Thoracic aorta (tissue), 2 donors: ENCODE measurements around the gene CLASP2. TPM values are rescaled to one million over a fixed set of nuclear protein-coding genes. Genes with fewer than 3 reads are reported as not detected.
"Not testable (repeated sequence)": the region's sequence is repeated elsewhere in the genome, so short reads cannot be mapped to it uniquely, and the experiment has no call there.

Experiments
- ATAC-seq: fragments of 150-250 bp; one replicate; pipeline ENCODE4 v1.8.0; 2017; ENCODE audit warnings: low read depth; ENCODE audit not compliant: insufficient number of reproducible peaks, low FRiP score
- DNase-seq: peaks from one replicate; pipeline ENCODE4 v3.0.0-alpha.2; 2020; ENCODE audit warnings: low spot score
- H3K27ac ChIP-seq, 2 donors: fragments of 200-600 bp; sonication (generic); 1 replicate in 1 of 2; 2 replicates in 1 of 2; pipeline ENCODE4 v1.5.1; 2016; ENCODE audit warnings: mild to moderate bottlenecking in 2 of 2, moderate library complexity in 2 of 2
- H3K27me3 ChIP-seq: fragments of 200-600 bp; sonication (generic); replicated peaks from 2 replicates; pipeline ENCODE4 v1.6.0; 2016; ENCODE audit warnings: mild to moderate bottlenecking; ENCODE audit not compliant: insufficient read depth
- H3K36me3 ChIP-seq: fragments of 200-600 bp; sonication (generic); one replicate; pipeline ENCODE4 v1.5.1; 2016
- H3K4me1 ChIP-seq, 2 donors: fragments of 200-600 bp; sonication (generic); 1 replicate in 1 of 2; 2 replicates in 1 of 2; pipeline versions ENCODE4 v1.5.1 to v1.6.0; 2016; ENCODE audit warnings: low read depth in 2 of 2, mild to moderate bottlenecking in 1 of 2; ENCODE audit not compliant: control insufficient read depth in 1 of 2
- H3K4me3 ChIP-seq: fragments of 200-600 bp; sonication (generic); 2 replicates; pipeline ENCODE4 v1.5.1; 2016; ENCODE audit warnings: mild to moderate bottlenecking
- H3K9me3 ChIP-seq: fragments of 200-600 bp; sonication (generic); 2 replicates; pipeline ENCODE4 v1.5.1; 2016
- CTCF ChIP-seq: fragments of 200-600 bp; sonication (generic); IDR thresholded peaks from one replicate; pipeline ENCODE4 v1.5.1; 2019; ENCODE audit warnings: antibody characterized with exemption
- total RNA-seq, 2 donors: library from RNA; depleted of rRNA; stranded (reverse); fragments of >200 nt; gene quantifications; one replicate each; pipeline versions ENCODE4 v1.1.0 to v1.2.3, GENCODE V29; 2016

Gene CLASP2
- total RNA-seq, 2 donors from 2014 or later, result 122 to 126 TPM

DNA sequence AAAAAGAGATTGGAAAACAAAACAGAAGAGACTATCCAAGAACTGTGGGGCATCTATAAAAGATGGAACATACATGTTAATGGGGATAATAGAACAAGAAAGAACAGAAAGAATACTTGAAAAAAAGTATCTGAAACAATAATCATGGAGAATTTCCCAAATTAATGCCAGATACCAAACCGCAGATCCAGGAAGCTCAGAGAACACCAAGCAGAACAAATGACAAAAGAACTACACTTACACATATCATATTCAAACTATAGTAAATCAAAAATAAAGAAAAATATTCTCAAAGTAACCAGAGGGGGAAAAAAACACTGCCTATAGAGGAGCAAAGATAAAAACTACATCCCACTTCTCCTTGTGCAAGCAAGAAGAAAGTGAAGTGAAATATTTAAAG is 40.0 kb downstream of the CLASP2 start:
- Histone ChIP-seq H3K4me3 (no peak overlapping the region), H3K4me1 (no peaks in the 10 kb centered on the region), H3K27me3 (no peaks in the 10 kb centered on the region), H3K27ac (no peak overlapping the region), H3K9me3 (peaks cover 10% of the 10 kb centered on the region), H3K36me3 (peaks cover under 1% of the 10 kb centered on the region)
- TF ChIP-seq CTCF, result no peak
- no peak for ATAC-seq
- DNase-seq, result no peak

DNA sequence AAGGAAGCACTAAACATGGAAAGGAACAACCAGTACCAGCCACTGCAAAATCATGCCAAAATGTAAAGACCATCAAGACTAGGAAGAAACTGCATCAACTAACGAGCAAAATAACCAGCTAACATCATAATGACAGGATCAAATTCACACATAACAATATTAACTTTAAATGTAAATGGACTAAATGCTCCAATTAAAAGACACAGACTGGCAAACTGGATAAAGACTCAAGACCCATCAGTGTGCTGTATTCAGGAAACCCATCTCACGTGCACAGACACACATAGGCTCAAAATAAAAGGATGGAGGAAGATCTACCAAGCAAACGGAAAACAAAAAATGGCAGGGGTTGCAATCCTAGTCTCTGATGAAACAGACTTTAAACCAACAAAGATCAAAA is 44.6 kb downstream of the CLASP2 start:
- H3K36me3 ChIP-seq, ATAC-seq, H3K27ac ChIP-seq, H3K4me3 ChIP-seq, DNase-seq, H3K4me1 ChIP-seq, H3K9me3 ChIP-seq, H3K27me3 ChIP-seq: not testable (repeated sequence)

DNA sequence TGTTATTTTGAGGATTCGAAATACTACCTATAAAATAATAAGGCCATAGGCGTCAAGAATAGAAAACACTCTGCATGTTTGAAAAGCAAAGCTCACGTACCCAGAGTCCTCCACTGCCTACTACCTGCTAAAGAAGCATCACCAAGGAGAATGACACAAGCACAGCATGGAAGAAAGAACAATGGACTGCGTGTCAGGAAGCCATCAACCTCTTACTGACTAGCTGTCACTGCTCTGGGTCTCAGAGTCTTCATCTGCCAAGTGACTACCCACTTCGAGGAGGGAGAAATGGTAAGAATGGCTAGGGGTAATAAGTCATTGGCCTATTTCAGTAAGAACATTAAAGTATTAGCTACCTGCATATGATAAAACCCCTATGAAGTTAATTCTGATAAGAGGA is 49.4 kb downstream of the CLASP2 start:
- Histone ChIP-seq H3K36me3 (peaks cover 5% of the 10 kb centered on the region), H3K4me1 (no peaks in the 10 kb centered on the region), H3K27me3 (no peaks in the 10 kb centered on the region), H3K4me3 (no peak overlapping the region), H3K27ac (no peak overlapping the region), H3K9me3 (no peaks in the 10 kb centered on the region)
- no peak for TF ChIP-seq CTCF
- DNase-seq, result no peak
- ATAC-seq, result no peak

DNA sequence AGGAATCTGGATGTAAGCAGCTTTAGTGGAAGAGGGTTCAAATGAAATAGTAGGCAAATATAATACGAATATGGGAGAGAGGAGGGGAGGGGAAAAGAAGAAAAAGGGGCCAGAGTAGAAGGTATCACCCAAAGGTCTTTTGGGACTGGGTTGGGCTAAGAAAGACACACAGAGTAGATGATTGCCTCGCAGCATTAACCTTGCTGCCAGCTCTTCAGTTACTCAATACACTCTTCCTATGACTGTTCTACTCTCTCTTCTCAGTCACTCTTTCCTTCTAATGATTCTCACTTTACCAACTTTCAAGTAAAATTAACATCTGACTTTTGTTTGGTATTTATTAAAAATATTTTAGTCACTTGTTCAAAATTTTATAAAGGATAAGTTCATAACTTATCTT is 52.8 kb downstream of the CLASP2 start:
- Histone ChIP-seq H3K4me3 (no peak overlapping the region), H3K27me3 (no peaks in the 10 kb centered on the region), H3K27ac (no peak overlapping the region), H3K4me1 (peaks cover 0 to 4% of the 10 kb centered on the region in 2 donors), H3K36me3 (no peaks in the 10 kb centered on the region), H3K9me3 (no peaks in the 10 kb centered on the region)
- ATAC-seq (no peak), DNase-seq (no peak)
- TF ChIP-seq CTCF, result no peak

DNA sequence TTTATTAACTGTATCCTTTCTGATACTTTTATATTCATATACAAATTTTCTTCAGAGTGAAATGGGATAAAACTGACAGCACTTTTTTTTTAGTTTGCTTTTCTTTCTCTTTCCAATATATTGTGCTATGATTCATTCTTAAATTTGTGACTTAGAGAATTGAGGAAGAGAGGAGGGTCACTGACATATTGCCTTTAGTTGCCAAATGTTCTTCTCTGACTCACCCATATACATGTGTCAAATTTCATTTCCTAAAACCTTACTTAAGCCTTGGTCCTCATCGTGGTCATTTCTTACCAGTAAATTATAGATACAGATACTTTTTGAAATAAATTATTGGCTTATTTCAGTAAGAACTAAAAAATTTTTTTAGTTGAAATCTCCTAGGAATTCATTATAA is 53.9 kb downstream of the CLASP2 start:
- Histone ChIP-seq H3K9me3 (no peaks in the 10 kb centered on the region), H3K4me3 (no peak overlapping the region), H3K27ac (no peak overlapping the region), H3K27me3 (no peaks in the 10 kb centered on the region), H3K36me3 (no peaks in the 10 kb centered on the region), H3K4me1 (peaks cover 8 to 14% of the 10 kb centered on the region in 2 donors)
- ATAC-seq, result no peak
- no peak for TF ChIP-seq CTCF
- no peak for DNase-seq

DNA sequence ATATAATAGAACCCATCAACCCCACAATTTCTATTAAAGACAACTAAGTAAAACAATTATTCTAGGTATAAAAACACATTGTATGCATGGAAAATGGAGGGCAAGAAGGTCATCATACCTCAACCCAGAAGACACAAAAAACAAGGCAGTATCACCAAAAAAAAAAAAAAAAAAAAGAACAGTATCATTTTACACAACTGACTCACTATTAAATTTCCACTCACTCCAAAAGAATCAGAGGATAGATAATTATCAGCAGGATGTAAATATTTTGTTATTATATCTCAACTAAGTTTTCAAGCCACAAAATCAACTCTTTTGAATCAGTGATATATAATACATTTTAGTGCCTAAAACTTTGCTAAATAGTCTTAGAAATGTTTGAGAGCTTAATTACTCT is 55.0 kb downstream of the CLASP2 start:
- no peaks in the 10 kb centered on the region for H3K9me3 ChIP-seq
- ATAC-seq, result no peak
- TF ChIP-seq CTCF, result no peak
- no peaks in the 10 kb centered on the region for H3K36me3 ChIP-seq
- H3K27ac ChIP-seq, result no peak overlapping the region
- H3K4me3 ChIP-seq, result no peak overlapping the region
- no peaks in the 10 kb centered on the region for H3K27me3 ChIP-seq
- no peak for DNase-seq
- H3K4me1 ChIP-seq, result peaks cover 16 to 23% of the 10 kb centered on the region in 2 donors
